Muscle of leg (tissue), 11 donors: Measurements from ENCODE around the gene OCIAD1. TPM values are rescaled to one million over a fixed set of nuclear protein-coding genes. Genes with fewer than 3 reads are reported as not detected.
"Not testable (repeated sequence)": the region's sequence is repeated elsewhere in the genome, so short reads cannot be mapped to it uniquely, and the experiment has no call there.

ENCODE experiments used
- DNase-seq: peaks from one replicate; pipeline ENCODE4 v3.0.0; 2013
- H3K27ac ChIP-seq: one replicate; pipeline ENCODE4 v1.5.1; 2013; ENCODE audit warnings: mild to moderate bottlenecking, low read length, control low read depth
- H3K27me3 ChIP-seq: one replicate; pipeline ENCODE4 v1.6.1; 2013; ENCODE audit warnings: low read length; ENCODE audit not compliant: control insufficient read depth, insufficient read depth
- H3K36me3 ChIP-seq: one replicate; pipeline ENCODE4 v1.6.1; 2013; ENCODE audit warnings: low read length; ENCODE audit not compliant: control insufficient read depth, insufficient read depth
- H3K4me1 ChIP-seq: one replicate; pipeline ENCODE4 v1.6.1; 2013; ENCODE audit warnings: low read length; ENCODE audit not compliant: control insufficient read depth, insufficient read depth
- H3K4me3 ChIP-seq: one replicate; pipeline ENCODE4 v1.5.1; 2013; ENCODE audit warnings: low read length, control low read depth
- H3K9me3 ChIP-seq: replicated peaks from 2 replicates; pipeline ENCODE4 v1.6.1; 2013; ENCODE audit warnings: low read depth, low read length; ENCODE audit not compliant: control insufficient read depth
- WGBS: methylation state at CpG from one replicate; pipeline ENCODE4 v1.1.5; 2013; ENCODE audit warnings: missing lambda C conversion rate; ENCODE audit not compliant: insufficient coverage; 5-methylcytosine and 5-hydroxymethylcytosine counted together
- polyA plus RNA-seq, 8 donors: library from polyadenylated mRNA; unstranded; fragments of 120-200 nt; gene quantifications; one replicate each; pipeline versions ENCODE4 v1.2.1 to v1.2.3, GENCODE V29; 2013; ENCODE audit warnings: inconsistent platforms in 1 of 8, low replicate concordance in 1 of 8; ENCODE audit not compliant: insufficient read length in 8 of 8, insufficient read depth in 1 of 8
- total RNA-seq: library from RNA; stranded (reverse); fragments of 120-200 nt; gene quantifications from one replicate; pipeline ENCODE4 v1.2.4, GENCODE V29; 2013

The OCIAD1 gene
- total and polyA plus RNA-seq, 9 donors: 158 to 236 (median 195) TPM

DNA sequence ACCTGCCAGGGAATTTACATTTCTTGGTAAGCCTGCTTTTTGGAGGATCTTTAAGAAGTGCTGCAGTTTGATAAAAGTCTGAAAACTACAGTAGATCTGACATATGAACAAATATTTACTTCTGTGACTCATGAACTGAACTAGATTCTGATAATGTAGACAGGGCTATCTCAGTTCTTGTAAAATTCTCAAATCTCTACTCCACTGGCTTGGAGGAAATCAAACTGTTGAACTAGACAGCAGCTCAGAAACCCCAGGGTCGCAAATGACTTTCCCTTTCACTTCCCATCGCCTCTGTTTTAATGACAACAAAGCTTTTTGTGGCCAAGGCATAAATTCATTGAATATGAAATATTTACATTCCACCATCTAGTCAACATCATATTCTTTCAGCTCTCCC, 15.4 kb upstream of the OCIAD1 start:
- Histone ChIP-seq H3K9me3 (no peaks in the 10 kb centered on the region), H3K27me3 (no peaks in the 10 kb centered on the region), H3K4me1 (no peaks in the 10 kb centered on the region), H3K27ac (no peak overlapping the region), H3K36me3 (no peaks in the 10 kb centered on the region), H3K4me3 (no peak overlapping the region)
- DNase-seq: peak; percentile 9
- 58% methylated on average over 2 of the region's 2 CpGs for WGBS

DNA sequence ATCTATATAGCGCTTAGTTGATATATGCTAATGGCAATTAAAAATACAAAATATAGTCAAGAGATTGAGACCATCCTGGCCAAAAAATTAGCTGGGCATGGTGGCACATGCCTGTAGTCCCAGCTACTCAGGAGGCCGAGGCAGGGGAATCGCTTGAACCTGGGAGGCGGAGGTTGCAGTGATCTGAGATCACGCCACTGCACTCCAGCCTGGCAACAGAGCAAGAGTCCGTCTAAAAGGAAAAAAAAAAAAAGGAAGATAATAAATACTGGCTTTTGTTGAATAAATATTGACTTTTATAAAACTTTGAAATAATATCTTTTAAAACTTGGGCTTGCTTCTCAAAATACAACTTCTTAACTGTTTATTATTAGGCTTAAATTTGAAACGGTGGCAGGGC, 14.6 kb upstream of the OCIAD1 start:
- not testable (repeated sequence) for DNase-seq, H3K27me3 ChIP-seq, H3K4me1 ChIP-seq, H3K27ac ChIP-seq, H3K4me3 ChIP-seq, H3K36me3 ChIP-seq, H3K9me3 ChIP-seq
- WGBS: 95% methylated on average over 4 of the region's 7 CpGs

DNA sequence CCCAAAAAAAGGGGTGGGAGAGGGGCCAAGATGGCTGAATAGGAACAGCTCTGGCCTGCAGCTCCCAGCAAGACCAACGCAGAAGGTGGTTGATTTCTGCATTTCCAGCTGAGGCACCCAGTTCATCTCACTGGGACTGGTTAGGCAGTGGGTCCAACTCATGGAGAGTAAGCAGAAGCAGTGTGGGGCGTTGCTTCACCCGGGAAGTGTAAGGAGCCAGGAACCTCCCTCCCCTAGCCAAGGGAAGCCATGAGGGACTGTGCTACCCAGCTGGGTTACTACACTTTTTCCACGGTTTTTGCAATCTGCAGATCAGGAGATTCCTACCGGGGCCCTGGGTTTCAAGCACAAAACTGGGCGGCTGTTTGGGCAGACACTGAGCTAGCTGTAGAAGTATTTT, 13.9 kb upstream of the OCIAD1 start:
- H3K4me3 ChIP-seq: no peak overlapping the region
- H3K9me3 ChIP-seq: no peaks in the 10 kb centered on the region
- H3K4me1 ChIP-seq: no peaks in the 10 kb centered on the region
- no peak overlapping the region for H3K27ac ChIP-seq
- no peak for DNase-seq
- WGBS: 76% methylated on average over 4 of the region's 6 CpGs
- H3K36me3 ChIP-seq: no peaks in the 10 kb centered on the region
- no peaks in the 10 kb centered on the region for H3K27me3 ChIP-seq

DNA sequence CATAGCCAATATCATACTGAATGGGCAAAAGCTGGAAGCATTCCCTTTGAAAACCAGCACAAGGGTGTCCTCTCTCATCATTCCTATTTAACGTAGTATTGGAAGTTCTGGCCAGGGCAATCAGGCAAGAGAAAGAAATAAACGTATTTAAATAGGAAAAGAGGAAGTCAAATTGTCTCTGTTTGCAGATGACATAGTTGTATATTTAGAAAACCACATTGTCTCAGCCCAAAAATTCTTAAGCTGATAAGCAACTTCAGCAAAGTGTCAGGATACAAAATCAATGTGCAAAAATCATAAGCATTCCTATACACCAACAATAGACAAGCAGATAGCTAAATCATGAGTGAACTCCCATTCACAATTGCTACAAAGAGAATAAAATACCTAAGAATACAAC, 9.5 kb upstream of the OCIAD1 start:
- H3K4me1 ChIP-seq, H3K4me3 ChIP-seq, H3K27me3 ChIP-seq, DNase-seq, H3K36me3 ChIP-seq, H3K27ac ChIP-seq, H3K9me3 ChIP-seq: not testable (repeated sequence)
- no CpG with 5 or more reads among the region's 2 CpGs for WGBS

DNA sequence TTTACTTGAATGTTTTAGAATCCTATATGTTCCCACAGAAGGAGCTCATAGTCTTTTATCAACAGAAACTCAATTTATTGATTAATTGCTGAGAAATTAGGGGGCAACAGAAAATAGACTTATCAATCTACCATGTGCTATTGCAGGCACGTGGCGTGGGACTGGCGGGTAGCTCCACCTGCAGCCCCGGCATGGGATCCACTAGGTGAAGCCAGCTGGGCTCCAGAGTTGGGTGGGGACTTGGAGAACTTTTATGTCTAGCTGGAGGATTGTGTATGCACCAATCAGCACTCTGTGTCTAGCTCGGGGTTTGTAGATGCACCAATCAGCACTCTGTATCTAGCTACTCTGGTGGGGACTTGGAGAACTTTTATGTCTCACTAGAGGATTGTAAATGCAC, 3.3 kb upstream of the OCIAD1 start:
- H3K4me1 ChIP-seq: peaks cover 2% of the 10 kb centered on the region
- no peak overlapping the region for H3K4me3 ChIP-seq

DNA sequence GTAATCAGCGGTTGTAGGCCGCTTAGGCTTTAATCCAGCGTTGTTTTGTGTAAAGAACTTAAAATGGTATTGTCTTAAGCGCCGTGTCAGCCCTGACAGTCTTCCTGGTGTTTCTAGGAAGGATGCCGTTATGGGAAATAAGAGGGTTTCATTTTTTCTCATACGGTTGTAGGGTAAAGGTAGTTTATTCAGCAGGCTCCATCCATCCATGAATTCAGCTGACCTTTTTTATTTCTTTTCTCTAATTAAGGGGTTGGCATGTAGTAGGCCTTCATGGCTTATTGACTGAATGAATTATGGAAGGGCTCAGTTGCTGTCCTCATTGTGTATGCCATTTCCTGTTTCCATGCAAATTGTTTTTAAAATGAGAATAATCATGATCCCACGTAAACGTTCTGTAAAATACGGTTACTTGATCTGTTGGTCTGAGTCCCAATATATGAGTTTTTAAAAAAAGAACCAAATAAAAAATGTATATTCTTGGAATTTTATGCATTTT, 693 bp downstream of the OCIAD1 start:
- Histone ChIP-seq H3K9me3 (no peaks in the 10 kb centered on the region), H3K4me1 (peaks cover 4% of the 10 kb centered on the region), H3K36me3 (peaks cover 18% of the 10 kb centered on the region), H3K27me3 (peaks cover 2% of the 10 kb centered on the region), H3K4me3 (peak overlapping the region; percentile 99), H3K27ac (peak overlapping the region; percentile 99)
- 0% methylated on average over 5 of the region's 10 CpGs for WGBS
- DNase-seq: peak; percentile 27

More for the DNA sequence above, 3.3 kb upstream of the OCIAD1 start:
- DNase-seq: no peak
- 100% methylated on average over 1 of the region's 5 CpGs for WGBS
- no peaks in the 10 kb centered on the region for H3K9me3 ChIP-seq
- H3K27ac ChIP-seq: no peak overlapping the region
- peaks cover 2% of the 10 kb centered on the region for H3K27me3 ChIP-seq
- H3K36me3 ChIP-seq: no peaks in the 10 kb centered on the region

DNA sequence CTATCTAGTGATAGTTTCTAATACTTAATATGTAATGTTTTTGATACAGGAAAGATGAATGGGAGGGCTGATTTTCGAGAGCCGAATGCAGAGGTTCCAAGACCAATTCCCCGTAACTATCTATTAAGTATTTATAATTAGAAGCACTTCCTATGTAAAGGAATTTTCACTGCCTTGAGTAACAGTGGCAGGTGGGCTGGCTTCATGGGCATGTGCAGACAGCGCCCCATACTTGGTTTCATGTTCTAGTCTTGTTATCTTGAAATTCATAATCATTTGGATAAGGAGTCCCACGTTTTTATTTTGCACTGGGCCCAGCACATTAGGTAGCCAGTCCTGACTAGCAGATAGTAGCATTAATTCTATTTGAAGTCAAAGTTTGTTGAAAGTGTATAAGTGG, 1.7 kb downstream of the OCIAD1 start:
- H3K27ac ChIP-seq: peak overlapping the region; percentile 99
- peaks cover 18% of the 10 kb centered on the region for H3K36me3 ChIP-seq
- WGBS: no CpG with 5 or more reads among the region's 5 CpGs
- H3K27me3 ChIP-seq: peaks cover 2% of the 10 kb centered on the region
- H3K4me1 ChIP-seq: peaks cover 4% of the 10 kb centered on the region
- H3K9me3 ChIP-seq: no peaks in the 10 kb centered on the region
- peak; percentile 54 for DNase-seq
- peak overlapping the region; percentile 99 for H3K4me3 ChIP-seq

DNA sequence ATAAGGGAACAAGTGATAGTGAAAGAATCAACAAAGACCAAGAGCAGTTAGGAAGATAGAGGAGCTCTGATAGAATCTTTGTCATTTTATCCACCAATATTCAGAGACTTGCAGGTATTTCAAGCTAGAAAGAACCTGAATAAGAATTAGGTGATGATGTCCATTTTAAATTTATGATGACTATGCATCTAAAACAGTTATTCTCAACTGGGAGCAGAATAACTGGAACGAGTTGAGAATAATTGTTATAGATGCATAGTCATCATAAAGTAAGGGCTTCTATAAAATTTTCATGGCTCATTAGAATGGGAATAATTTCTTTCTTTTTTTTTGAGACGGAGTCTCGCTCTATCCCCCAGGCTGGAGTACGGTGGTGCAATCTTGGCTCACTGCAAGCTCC, 5.8 kb downstream of the OCIAD1 start:
- WGBS: 100% methylated on average over 1 of the region's 4 CpGs
- no peak for DNase-seq
- Histone ChIP-seq H3K9me3 (no peaks in the 10 kb centered on the region), H3K27me3 (no peaks in the 10 kb centered on the region), H3K4me1 (peaks cover 4% of the 10 kb centered on the region), H3K4me3 (no peak overlapping the region), H3K36me3 (peaks cover 23% of the 10 kb centered on the region), H3K27ac (no peak overlapping the region)

DNA sequence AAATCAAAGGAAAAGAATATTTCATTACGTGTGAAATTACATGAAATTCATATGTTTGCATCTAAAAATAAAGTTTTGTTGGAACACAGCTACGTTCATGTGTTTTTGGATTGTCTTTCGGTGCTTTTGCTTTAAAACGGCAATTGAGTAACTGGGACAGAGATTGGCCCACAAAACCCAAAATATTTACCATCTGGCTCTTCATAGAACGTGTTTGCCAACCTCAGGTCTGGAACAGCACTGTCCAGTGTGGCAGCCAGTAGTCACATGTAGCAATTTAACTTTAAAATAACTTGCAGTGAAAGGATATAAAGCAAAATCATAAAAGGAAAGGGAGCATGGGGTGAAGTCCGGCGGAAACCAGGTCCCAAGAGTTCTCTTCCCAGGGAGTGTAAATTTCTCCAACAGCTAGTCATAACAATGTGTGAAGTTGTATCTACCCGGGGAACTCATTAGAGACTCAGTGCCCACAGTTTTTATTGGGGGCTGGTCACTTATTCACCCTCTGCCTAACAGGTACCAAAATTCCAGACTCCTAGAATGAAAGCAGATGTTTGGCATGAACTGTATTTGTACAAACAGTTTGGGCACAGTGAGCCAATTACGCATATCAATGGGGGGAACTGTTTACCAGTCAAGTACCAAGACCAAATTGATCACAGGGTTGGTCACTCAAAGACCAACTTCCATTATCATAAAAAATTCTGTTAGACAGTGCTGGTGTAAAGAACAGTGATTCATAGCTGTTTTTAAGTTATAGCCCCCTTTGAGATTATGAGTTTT, 10.3 kb downstream of the OCIAD1 start:
- WGBS: 80% methylated on average over 1 of the region's 9 CpGs

DNA sequence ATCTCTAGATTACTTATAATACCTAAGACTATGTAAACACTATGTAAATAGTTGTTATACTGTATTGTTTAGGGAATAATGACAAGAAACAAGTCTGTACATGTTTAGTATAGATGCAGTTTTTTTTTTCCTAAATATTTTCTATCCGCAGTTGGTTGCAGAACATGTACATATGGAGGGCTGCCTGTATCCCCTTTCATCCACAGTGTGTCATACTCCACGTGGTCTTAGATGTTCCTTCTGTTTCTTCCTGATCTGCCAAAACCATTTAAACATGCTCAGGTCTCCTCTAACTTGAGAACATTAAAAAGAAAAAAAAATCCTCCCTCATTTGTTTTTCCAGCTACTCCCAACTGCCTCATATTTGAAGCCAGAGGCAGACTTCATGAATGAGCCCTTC, 14.0 kb downstream of the OCIAD1 start:
- no peaks in the 10 kb centered on the region for H3K9me3 ChIP-seq
- WGBS: 60% methylated on average over 1 of the region's 2 CpGs
- DNase-seq: no peak
- peaks cover 17% of the 10 kb centered on the region for H3K36me3 ChIP-seq
- H3K4me1 ChIP-seq: no peaks in the 10 kb centered on the region
- H3K4me3 ChIP-seq: no peak overlapping the region
- no peak overlapping the region for H3K27ac ChIP-seq
- H3K27me3 ChIP-seq: no peaks in the 10 kb centered on the region

More for the DNA sequence above, 10.3 kb downstream of the OCIAD1 start:
- Histone ChIP-seq H3K27ac (no peak overlapping the region), H3K27me3 (no peaks in the 10 kb centered on the region), H3K4me3 (no peak overlapping the region), H3K9me3 (no peaks in the 10 kb centered on the region), H3K36me3 (peaks cover 14% of the 10 kb centered on the region), H3K4me1 (no peaks in the 10 kb centered on the region)
- no peak for DNase-seq
